ENCODE results near the gene TENM3.

The TENM3 gene

GRCh38 chr4:182648766-182649165, 405.6 kb downstream of the TENM3 start:
- DNase-seq = no peak
- no peak for TF ChIP-seq CTCF (IDR thresholded peaks at IDR 0.05; ENCODE audit: low read depth, low read length)
- Histone ChIP-seq H3K9me3 (no peaks in the 10 kb centered on the region), H3K36me3 (no peaks in the 10 kb centered on the region; the same call in 1 of the 2 replicates), H3K27me3 (no peaks in the 10 kb centered on the region), H3K4me3 (ENCODE audit: low read depth, low read length) (no peak overlapping the region), H3K4me1 (no peaks in the 10 kb centered on the region)

GRCh38 chr4:182649698-182650477, 406.7 kb downstream of the TENM3 start:
- H3K9me3 ChIP-seq = no peaks in the 10 kb centered on the region
- no peaks in the 10 kb centered on the region; the same call in 1 of the 2 replicates for H3K36me3 ChIP-seq
- no peak for TF ChIP-seq CTCF (IDR thresholded peaks at IDR 0.05; ENCODE audit: low read depth, low read length)
- H3K4me1 ChIP-seq = no peaks in the 10 kb centered on the region
- DNase-seq = no peak
- no peak overlapping the region for H3K4me3 ChIP-seq (ENCODE audit: low read depth, low read length)
- no peaks in the 10 kb centered on the region for H3K27me3 ChIP-seq

DNA sequence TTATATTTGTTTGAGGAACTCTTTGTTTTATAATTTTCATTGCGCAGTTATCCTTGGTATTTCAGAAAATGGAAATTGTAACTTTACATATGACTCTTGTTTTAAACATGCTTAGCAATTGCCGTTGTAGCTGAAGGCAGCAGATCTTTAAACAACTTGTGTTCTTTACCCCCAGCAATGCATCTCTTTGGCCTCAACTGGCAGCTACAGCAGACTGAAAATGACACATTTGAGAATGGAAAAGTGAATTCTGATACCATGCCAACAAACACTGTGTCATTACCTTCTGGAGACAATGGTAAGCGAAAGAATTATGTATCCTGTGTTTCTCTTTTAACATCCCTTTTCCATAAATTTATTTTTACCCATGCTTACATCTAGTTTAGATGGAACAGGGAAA, 410.4 kb downstream of the TENM3 start:
- Histone ChIP-seq H3K27me3 (no peaks in the 10 kb centered on the region), H3K9me3 (no peaks in the 10 kb centered on the region), H3K4me3 (ENCODE audit: low read depth, low read length) (no peak overlapping the region), H3K4me1 (no peaks in the 10 kb centered on the region), H3K36me3 (no peaks in the 10 kb centered on the region; the same call in 1 of the 2 replicates)
- TF ChIP-seq CTCF (IDR thresholded peaks at IDR 0.05; ENCODE audit: low read depth, low read length) = no peak
- no peak for DNase-seq

DNA sequence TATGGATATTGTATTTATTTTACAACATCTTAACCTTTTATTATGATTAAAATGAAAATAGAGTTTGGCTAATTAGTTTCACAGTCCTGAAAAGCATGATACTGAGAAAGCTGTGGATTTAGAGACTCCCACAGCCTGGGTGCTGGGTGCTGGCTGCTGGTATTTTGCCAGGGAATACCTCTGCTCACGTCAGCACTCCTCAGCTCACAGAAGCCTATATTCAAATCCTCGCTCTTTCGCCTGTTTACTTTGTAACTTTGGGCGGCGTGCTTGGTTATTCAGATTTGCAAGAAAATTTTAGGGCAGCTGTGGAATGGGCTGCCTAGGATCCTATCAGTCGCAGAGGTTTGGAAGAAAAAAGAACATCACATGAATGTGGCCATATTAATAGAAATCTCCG, 412.1 kb downstream of the TENM3 start:
- no peak for DNase-seq
- no peaks in the 10 kb centered on the region; the same call in 1 of the 2 replicates for H3K36me3 ChIP-seq
- H3K4me1 ChIP-seq = no peaks in the 10 kb centered on the region
- no peaks in the 10 kb centered on the region for H3K27me3 ChIP-seq
- no peak for TF ChIP-seq CTCF (IDR thresholded peaks at IDR 0.05; ENCODE audit: low read depth, low read length)
- no peak overlapping the region for H3K4me3 ChIP-seq (ENCODE audit: low read depth, low read length)
- H3K9me3 ChIP-seq = no peaks in the 10 kb centered on the region

DNA sequence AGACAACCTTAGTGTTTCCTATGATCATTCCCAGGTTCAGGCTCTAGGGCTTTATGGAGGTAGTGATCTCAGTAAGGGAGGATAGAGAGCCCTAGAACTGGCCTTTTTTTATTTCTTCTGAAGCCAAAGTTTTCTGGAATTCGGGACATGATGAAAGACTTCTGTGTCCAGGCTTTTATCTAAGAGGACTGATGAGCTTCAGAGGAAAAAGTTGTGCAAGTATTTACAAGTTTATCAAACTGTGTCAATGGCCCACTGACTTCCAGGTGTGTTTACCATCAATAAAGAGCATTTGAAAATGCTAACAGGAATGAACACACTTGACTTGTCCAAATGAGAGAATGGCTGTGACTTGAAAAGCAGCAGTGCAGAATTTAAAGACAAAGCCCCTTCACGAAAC, 419.3 kb downstream of the TENM3 start:
- Histone ChIP-seq H3K36me3 (no peaks in the 10 kb centered on the region; the same call in 1 of the 2 replicates), H3K4me1 (no peaks in the 10 kb centered on the region), H3K4me3 (ENCODE audit: low read depth, low read length) (no peak overlapping the region), H3K27me3 (no peaks in the 10 kb centered on the region), H3K9me3 (no peaks in the 10 kb centered on the region)
- no peak for DNase-seq
- TF ChIP-seq CTCF (IDR thresholded peaks at IDR 0.05; ENCODE audit: low read depth, low read length) = no peak

DNA sequence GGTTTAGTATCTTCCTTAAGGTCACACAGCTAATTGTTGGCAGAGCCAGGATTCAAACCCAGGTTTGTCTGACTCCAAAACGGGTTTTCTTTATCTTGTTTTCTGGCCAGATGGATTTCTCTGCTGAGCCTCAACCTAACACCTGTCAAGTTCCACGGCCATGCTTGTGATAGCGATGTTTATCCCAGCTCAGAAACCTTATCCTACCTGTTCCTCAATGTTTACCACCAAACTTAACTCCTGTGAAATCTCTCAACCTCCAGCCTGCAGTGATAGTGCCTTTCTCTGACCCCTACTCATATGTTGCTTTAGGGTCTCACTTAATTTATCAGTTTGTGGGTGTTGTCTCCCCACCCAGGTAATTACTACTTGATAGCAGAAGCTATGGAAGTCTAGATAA, 428.0 kb downstream of the TENM3 start:
- DNase-seq = no peak
- Histone ChIP-seq H3K36me3 (no peaks in the 10 kb centered on the region), H3K9me3 (no peaks in the 10 kb centered on the region), H3K27me3 (no peaks in the 10 kb centered on the region), H3K4me3 (ENCODE audit: low read depth, low read length) (no peak overlapping the region), H3K4me1 (no peaks in the 10 kb centered on the region)
- no peak for TF ChIP-seq CTCF (IDR thresholded peaks at IDR 0.05; ENCODE audit: low read depth, low read length)

All from BE2C (cell line).